ENCODE results near the gene TOX3. TPM values are rescaled to one million over a fixed set of nuclear protein-coding genes. Genes with fewer than 3 reads are reported as not detected.

The TOX3 gene
- total and polyA plus RNA-seq, 2 of the 13 experiments (the other 11 are each of a cell fraction or from before 2014, with no cell fraction given) = 14.5 to 98.6 TPM

DNA sequence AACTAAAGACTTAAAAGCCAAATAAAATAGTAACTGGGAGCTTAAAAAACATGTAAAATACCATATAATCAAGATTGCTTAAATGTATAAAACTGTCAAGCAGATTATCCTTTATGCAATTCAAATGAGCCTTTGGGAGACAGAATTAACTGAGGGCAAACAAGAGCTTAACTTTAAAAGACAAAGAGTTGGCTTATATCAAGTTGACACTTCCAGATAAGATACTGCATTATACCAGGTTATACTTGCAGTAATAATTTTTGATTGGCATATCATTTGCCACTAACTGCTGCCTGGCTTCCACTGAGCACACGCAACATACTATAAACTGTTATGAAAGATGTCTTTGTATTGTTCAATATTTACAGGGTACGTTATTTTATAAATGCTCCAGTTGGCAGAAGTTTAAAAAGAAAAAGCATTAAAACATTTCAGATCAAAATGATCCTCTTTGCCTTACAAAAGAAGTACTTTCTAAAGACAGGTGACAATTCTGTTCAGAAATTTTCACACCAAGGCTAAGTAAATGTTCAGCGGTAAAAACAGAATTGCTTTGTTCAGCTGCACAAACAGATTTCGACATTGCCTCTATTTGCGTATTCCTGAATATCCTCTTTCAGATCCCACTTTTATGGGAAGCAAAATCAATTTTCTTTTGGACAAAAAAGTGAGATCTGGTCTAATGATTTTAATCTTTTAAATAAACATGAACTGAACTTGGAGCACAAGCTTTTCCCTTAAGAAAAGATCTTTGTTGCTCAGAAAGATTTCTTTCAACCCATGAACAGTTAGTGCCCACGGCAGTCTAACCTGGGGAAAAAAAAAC, 50.7 kb downstream of the TOX3 start (continued):
- TF ChIP-seq, protein P1, sequence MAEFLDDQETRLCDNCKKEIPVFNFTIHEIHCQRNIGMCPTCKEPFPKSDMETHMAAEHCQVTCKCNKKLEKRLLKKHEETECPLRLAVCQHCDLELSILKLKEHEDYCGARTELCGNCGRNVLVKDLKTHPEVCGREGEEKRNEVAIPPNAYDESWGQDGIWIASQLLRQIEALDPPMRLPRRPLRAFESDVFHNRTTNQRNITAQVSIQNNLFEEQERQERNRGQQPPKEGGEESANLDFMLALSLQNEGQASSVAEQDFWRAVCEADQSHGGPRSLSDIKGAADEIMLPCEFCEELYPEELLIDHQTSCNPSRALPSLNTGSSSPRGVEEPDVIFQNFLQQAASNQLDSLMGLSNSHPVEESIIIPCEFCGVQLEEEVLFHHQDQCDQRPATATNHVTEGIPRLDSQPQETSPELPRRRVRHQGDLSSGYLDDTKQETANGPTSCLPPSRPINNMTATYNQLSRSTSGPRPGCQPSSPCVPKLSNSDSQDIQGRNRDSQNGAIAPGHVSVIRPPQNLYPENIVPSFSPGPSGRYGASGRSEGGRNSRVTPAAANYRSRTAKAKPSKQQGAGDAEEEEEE (CRISPR knock-in tag; IDR thresholded peaks at IDR 0.05; ENCODE audit: borderline replicate concordance) = no peak
- TF ChIP-seq, protein P2, sequence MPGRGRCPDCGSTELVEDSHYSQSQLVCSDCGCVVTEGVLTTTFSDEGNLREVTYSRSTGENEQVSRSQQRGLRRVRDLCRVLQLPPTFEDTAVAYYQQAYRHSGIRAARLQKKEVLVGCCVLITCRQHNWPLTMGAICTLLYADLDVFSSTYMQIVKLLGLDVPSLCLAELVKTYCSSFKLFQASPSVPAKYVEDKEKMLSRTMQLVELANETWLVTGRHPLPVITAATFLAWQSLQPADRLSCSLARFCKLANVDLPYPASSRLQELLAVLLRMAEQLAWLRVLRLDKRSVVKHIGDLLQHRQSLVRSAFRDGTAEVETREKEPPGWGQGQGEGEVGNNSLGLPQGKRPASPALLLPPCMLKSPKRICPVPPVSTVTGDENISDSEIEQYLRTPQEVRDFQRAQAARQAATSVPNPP (CRISPR knock-in tag; IDR thresholded peaks at IDR 0.05) = 0 out of 2 replicates have a peak, but pooled peaks have one; percentile 34
- peak; percentile 99 for TF ChIP-seq TCF7 (IDR thresholded peaks at IDR 0.05; ENCODE audit: low read depth)
- no peak for TF ChIP-seq JARID2 (CRISPR knock-in tag; IDR thresholded peaks at IDR 0.05; ENCODE audit: insufficient replicate concordance)
- TF ChIP-seq ZNF556 (CRISPR knock-in tag; IDR thresholded peaks at IDR 0.05; ENCODE audit: borderline replicate concordance) = no peak
- no peak for TF ChIP-seq SCMH1 (CRISPR knock-in tag; IDR thresholded peaks at IDR 0.05; ENCODE audit: borderline replicate concordance)
- no peak for TF ChIP-seq ZNF33B (CRISPR knock-in tag; IDR thresholded peaks at IDR 0.05)
- TF ChIP-seq MATR3 (CRISPR knock-in tag; IDR thresholded peaks at IDR 0.05) = no peak
- TF ChIP-seq, protein P3, sequence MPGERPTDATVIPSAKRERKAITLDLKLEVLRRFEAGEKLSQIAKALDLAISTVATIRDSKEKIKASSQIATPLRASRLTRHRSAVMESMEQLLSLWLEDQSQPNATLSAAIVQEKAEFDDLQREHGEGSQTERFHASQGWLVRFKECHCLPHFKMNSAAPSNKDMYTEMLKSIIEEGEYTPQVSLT (CRISPR knock-in tag; IDR thresholded peaks at IDR 0.05; ENCODE audit: borderline replicate concordance, low read depth) = no peak
- TF ChIP-seq ZNF7 (CRISPR knock-in tag; IDR thresholded peaks at IDR 0.05) = no peak
- TF ChIP-seq ZMAT3 (CRISPR knock-in tag; conservative IDR thresholded peaks at IDR 0.05) = no peak
- TF ChIP-seq, protein P4, sequence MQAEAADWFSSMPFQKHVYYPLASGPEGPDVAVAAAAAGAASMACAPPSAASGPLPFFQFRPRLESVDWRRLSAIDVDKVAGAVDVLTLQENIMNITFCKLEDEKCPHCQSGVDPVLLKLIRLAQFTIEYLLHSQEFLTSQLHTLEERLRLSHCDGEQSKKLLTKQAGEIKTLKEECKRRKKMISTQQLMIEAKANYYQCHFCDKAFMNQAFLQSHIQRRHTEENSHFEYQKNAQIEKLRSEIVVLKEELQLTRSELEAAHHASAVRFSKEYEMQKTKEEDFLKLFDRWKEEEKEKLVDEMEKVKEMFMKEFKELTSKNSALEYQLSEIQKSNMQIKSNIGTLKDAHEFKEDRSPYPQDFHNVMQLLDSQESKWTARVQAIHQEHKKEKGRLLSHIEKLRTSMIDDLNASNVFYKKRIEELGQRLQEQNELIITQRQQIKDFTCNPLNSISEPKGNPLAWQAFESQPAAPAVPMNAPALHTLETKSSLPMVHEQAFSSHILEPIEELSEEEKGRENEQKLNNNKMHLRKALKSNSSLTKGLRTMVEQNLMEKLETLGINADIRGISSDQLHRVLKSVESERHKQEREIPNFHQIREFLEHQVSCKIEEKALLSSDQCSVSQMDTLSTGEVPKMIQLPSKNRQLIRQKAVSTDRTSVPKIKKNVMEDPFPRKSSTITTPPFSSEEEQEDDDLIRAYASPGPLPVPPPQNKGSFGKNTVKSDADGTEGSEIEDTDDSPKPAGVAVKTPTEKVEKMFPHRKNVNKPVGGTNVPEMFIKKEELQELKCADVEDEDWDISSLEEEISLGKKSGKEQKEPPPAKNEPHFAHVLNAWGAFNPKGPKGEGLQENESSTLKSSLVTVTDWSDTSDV (CRISPR knock-in tag; IDR thresholded peaks at IDR 0.05) = no peak
- TF ChIP-seq ZNF557 (CRISPR knock-in tag; IDR thresholded peaks at IDR 0.05) = no peak
- no peak for TF ChIP-seq ZNF251 (CRISPR knock-in tag; IDR thresholded peaks at IDR 0.05)
- TF ChIP-seq FOXK2 (IDR thresholded peaks at IDR 0.05) = no peak
- TF ChIP-seq, protein P5, sequence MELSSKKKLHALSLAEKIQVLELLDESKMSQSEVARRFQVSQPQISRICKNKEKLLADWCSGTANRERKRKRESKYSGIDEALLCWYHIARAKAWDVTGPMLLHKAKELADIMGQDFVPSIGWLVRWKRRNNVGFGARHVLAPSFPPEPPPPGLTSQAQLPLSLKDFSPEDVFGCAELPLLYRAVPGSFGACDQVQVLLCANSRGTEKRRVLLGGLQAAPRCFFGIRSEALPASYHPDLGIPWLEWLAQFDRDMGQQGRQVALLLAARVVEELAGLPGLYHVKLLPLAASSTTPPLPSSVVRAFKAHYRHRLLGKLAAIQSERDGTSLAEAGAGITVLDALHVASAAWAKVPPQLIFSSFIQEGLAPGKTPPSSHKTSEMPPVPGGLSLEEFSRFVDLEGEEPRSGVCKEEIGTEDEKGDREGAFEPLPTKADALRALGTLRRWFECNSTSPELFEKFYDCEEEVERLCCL (CRISPR knock-in tag; IDR thresholded peaks at IDR 0.05; ENCODE audit: borderline replicate concordance) = no peak
- TF ChIP-seq, protein P6, sequence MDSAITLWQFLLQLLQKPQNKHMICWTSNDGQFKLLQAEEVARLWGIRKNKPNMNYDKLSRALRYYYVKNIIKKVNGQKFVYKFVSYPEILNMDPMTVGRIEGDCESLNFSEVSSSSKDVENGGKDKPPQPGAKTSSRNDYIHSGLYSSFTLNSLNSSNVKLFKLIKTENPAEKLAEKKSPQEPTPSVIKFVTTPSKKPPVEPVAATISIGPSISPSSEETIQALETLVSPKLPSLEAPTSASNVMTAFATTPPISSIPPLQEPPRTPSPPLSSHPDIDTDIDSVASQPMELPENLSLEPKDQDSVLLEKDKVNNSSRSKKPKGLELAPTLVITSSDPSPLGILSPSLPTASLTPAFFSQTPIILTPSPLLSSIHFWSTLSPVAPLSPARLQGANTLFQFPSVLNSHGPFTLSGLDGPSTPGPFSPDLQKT (CRISPR knock-in tag; IDR thresholded peaks at IDR 0.05; ENCODE audit: borderline replicate concordance) = no peak
- no peak for TF ChIP-seq ATF7 (IDR thresholded peaks at IDR 0.05)
- TF ChIP-seq ATF7 (CRISPR knock-in tag; IDR thresholded peaks at IDR 0.05) = no peak; the same call in 1 of the 2 replicates
